Measurements from ENCODE around the gene RASAL1.
A peak's percentile ranks its signal among the peaks of the same experiment; 100 is the strongest.
"Not testable (repeated sequence)": the region's sequence is repeated elsewhere in the genome, so short reads cannot be mapped to it uniquely, and the experiment has no call there.

The RASAL1 gene

GRCh38 chr12:113161415-113162016 is 26.0 kb upstream of the RASAL1 start:
- no peak for DNase-seq (ENCODE audit: low spot score)

DNA sequence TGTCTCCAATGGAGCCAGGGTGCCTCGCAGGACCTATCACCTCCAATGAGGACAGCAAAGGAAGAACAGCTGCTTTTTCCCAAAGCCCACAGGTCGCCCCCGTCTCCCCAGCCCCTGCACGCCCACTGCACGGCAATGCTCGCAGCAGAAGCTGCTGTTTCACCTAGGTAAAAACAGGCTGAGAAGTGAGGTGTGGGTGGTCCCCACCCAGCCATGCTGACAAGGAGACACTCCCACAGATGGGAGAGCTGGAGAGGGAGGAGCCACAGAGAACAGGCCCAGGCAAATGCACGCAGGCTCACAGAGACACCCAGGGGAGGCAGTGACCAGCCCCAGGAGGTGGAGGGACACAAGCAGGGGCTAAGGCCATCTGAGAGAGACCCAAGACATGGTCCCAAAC is 24.4 kb upstream of the RASAL1 start:
- no peak for DNase-seq (ENCODE audit: low spot score)

DNA sequence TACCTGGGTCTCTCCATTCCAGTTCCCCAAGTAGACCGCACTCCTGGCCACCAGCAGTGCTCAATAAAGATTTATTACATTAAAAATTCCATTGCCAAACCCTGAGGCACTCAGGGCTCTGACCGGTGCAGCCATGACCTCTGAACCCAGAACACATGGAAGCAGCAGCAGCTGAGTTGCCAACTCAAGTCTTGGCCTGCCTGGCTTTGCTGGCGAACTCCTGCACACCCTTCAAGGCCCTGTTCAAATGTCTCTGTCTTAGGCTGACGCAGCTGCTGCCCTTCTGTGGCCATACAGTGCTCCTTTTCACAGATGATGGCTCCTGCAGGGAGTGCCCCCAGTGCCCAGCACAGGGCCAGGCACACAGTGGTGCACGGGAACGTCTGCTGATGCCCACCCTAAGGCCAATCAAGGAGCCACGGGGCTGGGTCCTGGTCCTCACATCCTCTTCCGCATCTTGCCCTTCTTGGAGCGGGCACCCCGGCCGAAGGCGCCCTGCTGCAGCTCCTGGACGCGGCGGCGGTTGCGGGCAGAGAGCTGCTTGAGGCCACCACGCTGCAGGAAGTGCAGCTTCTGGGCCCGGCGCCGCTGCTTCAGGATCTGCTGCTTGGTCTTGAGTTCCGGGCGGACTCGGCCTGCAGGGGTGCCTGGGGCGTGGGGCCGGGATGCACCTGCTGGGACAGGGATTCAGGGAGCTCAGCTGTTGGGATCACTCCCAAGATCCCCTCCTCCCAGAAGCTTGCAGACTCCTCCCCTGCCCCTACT is 23.1 kb upstream of the RASAL1 start:
- DNase-seq (ENCODE audit: low spot score) = no peak

- no peak for DNase-seq (ENCODE audit: low spot score)
Measured at GRCh38 chr12:113157218-113157859, 21.8 kb upstream of the RASAL1 start.

- no peak for DNase-seq (ENCODE audit: low spot score)
Measured at GRCh38 chr12:113155646-113156045, 20.1 kb upstream of the RASAL1 start.

DNA sequence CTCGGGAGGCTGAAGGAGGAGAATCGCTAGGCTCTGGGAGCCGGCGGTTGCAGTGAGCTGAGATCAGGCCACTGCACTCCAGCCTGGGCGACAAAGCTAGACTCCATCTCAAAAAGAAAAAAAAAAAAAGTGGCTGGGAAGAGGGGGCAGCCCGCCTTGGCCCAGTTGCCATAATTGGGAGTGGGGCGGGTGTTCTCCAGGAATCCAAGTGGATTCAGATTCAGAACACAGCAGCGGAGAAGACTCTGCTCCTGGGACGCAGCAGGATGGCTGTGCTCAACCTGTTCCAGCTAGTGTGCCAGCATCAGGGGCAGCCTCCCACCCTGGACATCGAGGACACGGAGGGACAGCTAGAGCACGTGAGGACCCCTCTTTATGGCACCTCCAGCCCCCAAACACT is 19.5 kb upstream of the RASAL1 start:
- DNase-seq (ENCODE audit: low spot score) = no peak

GRCh38 chr12:113154351-113154973 is 18.9 kb upstream of the RASAL1 start:
- DNase-seq (ENCODE audit: low spot score) = no peak

DNA sequence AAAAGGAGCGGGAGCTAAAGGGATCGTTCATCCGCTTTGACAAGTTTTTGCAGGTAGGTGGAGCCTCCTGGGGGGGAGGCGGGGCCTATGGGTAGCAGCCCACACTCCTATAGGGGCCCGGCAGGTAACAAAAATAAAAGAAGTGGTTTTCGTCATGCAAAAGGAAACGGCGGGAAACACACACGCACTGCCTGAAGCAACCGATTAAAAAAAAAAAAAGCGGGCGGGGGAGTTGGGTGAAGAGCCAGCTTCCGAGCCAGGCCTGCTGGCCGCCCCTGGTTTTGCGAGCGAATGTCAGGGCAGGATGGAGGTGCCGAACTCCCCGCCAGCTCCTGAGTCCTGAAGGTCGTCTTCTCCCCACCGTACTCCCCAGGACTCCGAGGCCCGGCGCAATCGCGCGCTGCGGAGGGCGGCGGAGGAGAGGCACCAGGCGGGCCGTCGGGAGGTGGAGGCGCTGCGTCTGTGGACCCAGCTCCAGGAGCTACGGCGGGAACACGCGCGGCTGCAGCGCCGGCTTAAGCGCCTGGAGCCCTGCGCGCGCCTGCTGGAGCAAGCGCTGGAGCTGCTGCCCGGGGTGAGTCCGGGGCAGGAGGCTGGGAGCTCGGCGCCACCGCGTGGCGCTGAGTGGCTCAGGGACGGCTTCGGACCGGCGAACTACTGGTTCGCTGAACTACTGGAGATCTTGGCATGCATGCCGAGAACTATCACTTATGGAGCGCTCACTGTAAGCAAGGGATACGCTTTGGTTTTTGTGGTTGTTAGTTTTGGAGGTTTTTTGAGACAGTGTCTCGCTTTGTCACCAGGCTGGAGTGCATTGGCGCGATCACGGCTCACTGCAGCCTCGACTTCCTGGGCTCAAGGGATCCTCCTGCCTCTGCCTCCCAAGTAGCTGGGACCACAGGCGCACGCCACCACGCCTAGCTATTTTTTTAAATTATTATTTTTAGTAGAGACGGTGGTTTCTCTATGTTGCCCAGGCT is 17.6 kb upstream of the RASAL1 start:
- peak; percentile 90 for DNase-seq (ENCODE audit: low spot score)

GRCh38 chr12:113152196-113152834 is 16.8 kb upstream of the RASAL1 start:
- DNase-seq (ENCODE audit: low spot score) = no peak

GRCh38 chr12:113151655-113152054 is 16.1 kb upstream of the RASAL1 start:
- no peak for DNase-seq (ENCODE audit: low spot score)

DNA sequence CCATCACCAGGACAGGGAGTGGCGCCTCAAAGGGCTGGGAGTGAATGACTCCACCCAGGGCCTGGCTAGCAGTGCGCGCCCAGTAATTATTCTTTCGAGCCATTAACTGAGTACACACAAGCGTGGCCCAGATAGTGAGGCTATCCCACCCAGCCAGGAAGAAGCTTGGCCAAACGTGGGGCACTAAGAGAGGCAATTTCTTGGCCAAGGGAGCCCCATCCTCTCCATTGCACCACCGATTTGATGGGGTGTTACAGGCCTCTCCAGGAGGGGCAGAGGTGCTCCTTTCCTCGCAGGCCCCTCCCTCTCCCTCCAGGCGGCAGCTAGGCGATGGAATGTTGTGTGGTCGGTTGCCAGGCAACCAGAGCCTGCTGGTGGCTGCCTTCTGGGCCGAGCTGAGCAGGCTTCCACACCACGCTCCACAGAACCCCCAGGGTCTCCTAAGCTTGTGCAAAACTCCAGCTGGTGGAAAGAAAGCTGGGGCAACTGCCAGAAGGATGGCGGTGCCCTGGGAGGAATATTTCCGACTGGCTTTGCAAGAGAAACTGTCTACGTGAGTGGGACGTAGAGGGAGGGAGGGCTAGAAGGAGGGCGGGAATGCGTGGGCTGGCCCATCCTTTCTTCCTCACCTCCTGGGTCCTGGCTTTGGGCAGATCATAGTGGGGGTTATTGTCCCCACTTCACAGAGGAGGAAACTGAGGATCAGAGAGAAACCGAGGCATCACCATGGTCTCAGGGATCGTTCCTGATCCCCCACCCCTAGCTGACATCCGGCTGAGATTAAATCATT is 14.0 kb upstream of the RASAL1 start, which contains the start of gene CFAP73:
CFAP73 (plus strand) TSS at position 364 of the 790 bp plus-strand sequence; CDS start at position 498, 134 bp downstream.
- peak; percentile 93 for DNase-seq (ENCODE audit: low spot score)

GRCh38 chr12:113146999-113147398 is 11.4 kb upstream of the RASAL1 start:
- no peak for DNase-seq (ENCODE audit: low spot score)

DNA sequence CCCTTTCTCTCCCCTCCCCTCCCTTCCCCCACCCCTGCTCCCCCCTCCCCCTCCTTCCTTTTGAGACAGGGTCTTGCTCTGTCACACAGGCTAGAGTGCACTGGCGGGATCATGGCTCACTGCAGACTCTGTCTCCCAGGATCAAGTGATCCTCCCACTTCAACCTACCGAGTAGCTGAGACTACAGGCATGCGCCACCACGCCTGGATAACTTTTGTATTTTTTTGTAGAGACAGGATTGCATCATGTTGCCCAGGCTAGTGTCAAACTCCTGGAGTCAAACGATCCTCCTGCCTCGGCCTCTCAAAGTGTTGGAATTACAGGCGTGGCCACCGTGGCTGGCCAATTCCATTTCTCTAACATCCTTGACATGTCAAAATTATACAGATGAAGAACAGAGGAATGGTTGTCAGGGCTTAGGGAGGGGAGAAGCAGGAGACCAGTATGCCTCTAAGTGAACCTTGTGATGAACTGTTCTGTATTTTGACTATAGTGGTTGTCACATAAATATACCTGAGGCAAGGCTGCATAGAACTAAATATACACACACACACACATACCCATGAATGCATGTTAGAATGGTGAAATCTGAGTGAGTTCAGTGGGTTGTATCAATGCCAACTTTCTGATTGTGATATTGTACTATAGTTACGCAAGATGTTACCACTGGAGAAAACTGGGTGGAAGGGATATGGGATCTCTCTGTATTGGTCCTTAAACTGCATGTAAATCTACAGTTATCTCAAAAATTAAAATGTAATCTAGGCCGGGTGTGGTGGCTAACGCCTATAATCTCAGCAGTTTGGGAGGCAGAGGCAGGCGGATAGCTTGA is 10.4 kb upstream of the RASAL1 start:
- no peak for DNase-seq (ENCODE audit: low spot score)

DNA sequence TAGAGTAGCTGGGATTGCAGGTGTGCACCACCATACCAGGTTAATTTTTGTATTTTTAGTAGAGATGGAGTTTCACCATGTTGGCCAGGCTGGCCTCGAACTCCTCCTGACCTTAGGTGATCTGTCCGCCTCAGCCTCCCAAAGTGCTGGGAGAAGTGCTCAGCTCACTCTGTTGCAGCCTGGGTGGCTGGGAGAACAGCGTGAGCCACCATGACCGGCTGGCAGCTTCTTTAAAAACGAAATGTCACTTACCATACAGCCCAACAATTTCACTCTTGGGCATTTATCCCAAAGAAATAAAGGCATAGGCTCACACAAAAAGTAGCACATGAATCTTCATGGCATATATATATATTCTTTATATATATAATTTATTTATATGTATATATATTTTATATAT is 9.2 kb upstream of the RASAL1 start:
- DNase-seq (ENCODE audit: low spot score) = no peak

- DNase-seq (ENCODE audit: low spot score) = no peak
Measured at GRCh38 chr12:113143959-113144358, 8.4 kb upstream of the RASAL1 start.

- DNase-seq (ENCODE audit: low spot score) = no peak
Measured at GRCh38 chr12:113142886-113143332, 7.3 kb upstream of the RASAL1 start.

DNA sequence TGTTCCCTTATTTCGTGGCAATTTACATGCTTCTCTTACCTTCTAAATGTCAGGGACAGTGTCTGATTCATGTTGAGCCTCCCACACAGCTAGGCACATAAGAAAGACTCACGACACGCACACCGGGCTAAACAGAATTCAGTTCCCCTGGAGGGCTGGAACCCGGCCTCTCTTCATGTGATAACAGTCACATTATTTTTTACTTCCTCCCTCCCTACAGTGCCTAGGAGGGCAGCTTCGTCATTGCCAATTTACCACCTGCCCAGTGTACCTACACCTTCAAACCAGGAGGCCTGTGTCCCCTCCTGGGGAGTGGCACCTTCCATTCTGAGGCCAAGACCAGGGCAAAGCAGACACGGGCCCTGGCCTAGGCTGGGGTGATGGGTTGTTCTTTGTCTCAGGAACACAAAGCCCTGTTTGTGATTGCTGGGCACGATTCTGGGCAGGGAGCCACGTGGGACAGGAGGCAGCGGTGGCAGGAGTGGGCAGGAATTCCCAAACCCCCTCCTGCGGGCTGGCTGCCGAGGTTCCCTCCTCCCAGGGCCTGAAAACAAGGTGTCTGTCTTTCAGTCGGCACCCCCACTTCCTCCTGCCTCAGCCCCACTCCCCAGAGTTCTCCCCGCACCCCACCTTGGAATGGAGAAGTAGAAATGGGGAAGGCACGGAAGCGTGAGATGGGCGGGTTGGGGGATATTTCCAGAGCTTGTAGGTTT is 6.8 kb upstream of the RASAL1 start:
- DNase-seq (ENCODE audit: low spot score) = no peak

DNA sequence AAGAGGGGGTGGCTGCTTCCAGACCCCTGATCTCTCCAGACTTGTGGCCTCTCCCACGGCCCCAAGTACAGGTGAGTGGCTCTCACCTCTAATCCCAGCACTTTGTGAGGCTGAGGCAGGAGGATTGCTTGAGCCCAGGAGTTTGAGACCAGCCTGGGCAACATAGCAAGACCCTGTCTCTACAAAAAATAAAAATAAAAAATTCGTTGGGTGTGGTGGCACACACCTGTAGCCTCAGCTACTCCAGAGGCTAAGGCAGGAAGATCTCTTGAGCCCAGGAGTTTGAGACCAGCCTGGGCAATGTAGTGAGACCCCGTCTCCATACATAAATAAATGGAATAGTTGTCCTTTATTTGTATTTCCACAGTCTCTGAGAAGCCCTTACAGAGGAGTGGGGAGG is 6.2 kb upstream of the RASAL1 start:
- DNase-seq (ENCODE audit: low spot score) = not testable (repeated sequence)

- DNase-seq (ENCODE audit: low spot score) = no peak
Measured at GRCh38 chr12:113140706-113141105, 5.1 kb upstream of the RASAL1 start.

All from AG08396 (cell line).